Sigmoid colon (tissue), 7 donors: ENCODE measurements around the gene LYPLAL1. TPM values are rescaled to one million over a fixed set of nuclear protein-coding genes. Genes with fewer than 3 reads are reported as not detected.
"Not testable (repeated sequence)": the region's sequence is repeated elsewhere in the genome, so short reads cannot be mapped to it uniquely, and the experiment has no call there.

Source experiments
- DNase-seq: peaks from one replicate; pipeline ENCODE4 v3.0.0-alpha.2; 2019
- H3K27ac ChIP-seq, 4 donors: fragments of 200-600 bp; sonication (generic); one replicate each; pipeline ENCODE4 v1.5.1; 2016 to 2019; ENCODE audit warnings: mild to moderate bottlenecking in 1 of 4
- H3K27me3 ChIP-seq, 3 donors: fragments of 200-600 bp; sonication (generic); one replicate each; pipeline ENCODE4 v1.5.1; 2019; ENCODE audit warnings: mild to moderate bottlenecking in 1 of 3
- H3K36me3 ChIP-seq, 4 donors: fragments of 200-600 bp; sonication (generic); one replicate each; pipeline ENCODE4 v1.5.1; 2016 to 2019
- H3K4me1 ChIP-seq, 4 donors: fragments of 200-600 bp; sonication (generic); one replicate each; pipeline ENCODE4 v1.5.1; 2017 to 2019
- H3K4me3 ChIP-seq, 4 donors: fragments of 200-600 bp; sonication (generic); one replicate each; pipeline ENCODE4 v1.5.1; 2017 to 2019; ENCODE audit warnings: mild to moderate bottlenecking in 2 of 4, moderate library complexity in 1 of 4
- H3K9me3 ChIP-seq, 4 donors: fragments of 200-600 bp in 3 of 4; sonication (generic) in 3 of 4; one replicate each; pipeline versions ENCODE4 v1.5.1 to v1.6.1; 2013 to 2019
- CTCF ChIP-seq, 4 experiments: fragments of 450-650 bp in 3 of 4; fragments of 200-600 bp in 1 of 4; IDR thresholded peaks; one replicate each; pipeline ENCODE4 v1.5.1; 2016 to 2019; ENCODE audit warnings: antibody characterized with exemption in 4 of 4, mild to moderate bottlenecking in 3 of 4, moderate library complexity in 2 of 4
- EP300 ChIP-seq, 4 donors: sonication (generic); formaldehyde crosslinking; IDR thresholded peaks; one replicate each; pipeline ENCODE4 v1.6.1; 2017; ENCODE audit warnings: antibody characterized with exemption in 4 of 4
- POLR2A ChIP-seq, 2 donors: fragments of 450-650 bp; IDR thresholded peaks; one replicate each; pipeline ENCODE4 v1.6.1; 2016; ENCODE audit warnings: antibody characterized with exemption in 2 of 2, mild to moderate bottlenecking in 2 of 2, moderate library complexity in 2 of 2
- POLR2AphosphoS5 ChIP-seq, 4 donors: sonication (generic); formaldehyde crosslinking; IDR thresholded peaks; one replicate each; pipeline ENCODE4 v1.6.1; 2017; ENCODE audit warnings: antibody characterized with exemption in 4 of 4
- WGBS, 2 donors: extraction: QIAGEN DNeasy Blood & Tissue Kit; methylation state at CpG; one replicate each; pipeline ENCODE4 v1.1.7; 2013; 5-methylcytosine and 5-hydroxymethylcytosine counted together
- intact Hi-C: fragments of 100-400 bp; cut with DNase I; formaldehyde crosslinking; loops from one replicate; pipeline ENCODE4 v1.15.1; 2023
- polyA plus RNA-seq, 3 donors: library from polyadenylated mRNA; stranded (reverse); fragments of 200-250 nt; gene quantifications; one replicate each; pipeline ENCODE4 v1.2.3, GENCODE V29; 2013
- total RNA-seq, 4 donors: library from RNA; depleted of rRNA; stranded (reverse); fragments of >200 nt; gene quantifications; one replicate each; pipeline ENCODE4 v1.1.0, GENCODE V29; 2016
- donor health status: healthy with polysubstance abuse.
- donor health status: Bipolar disorder and iron deficiency.
- donor health status: healthy.

LYPLAL1 gene
- total and polyA plus RNA-seq, 7 donors: 11.8 to 36.0 (median 23.4) TPM

DNA sequence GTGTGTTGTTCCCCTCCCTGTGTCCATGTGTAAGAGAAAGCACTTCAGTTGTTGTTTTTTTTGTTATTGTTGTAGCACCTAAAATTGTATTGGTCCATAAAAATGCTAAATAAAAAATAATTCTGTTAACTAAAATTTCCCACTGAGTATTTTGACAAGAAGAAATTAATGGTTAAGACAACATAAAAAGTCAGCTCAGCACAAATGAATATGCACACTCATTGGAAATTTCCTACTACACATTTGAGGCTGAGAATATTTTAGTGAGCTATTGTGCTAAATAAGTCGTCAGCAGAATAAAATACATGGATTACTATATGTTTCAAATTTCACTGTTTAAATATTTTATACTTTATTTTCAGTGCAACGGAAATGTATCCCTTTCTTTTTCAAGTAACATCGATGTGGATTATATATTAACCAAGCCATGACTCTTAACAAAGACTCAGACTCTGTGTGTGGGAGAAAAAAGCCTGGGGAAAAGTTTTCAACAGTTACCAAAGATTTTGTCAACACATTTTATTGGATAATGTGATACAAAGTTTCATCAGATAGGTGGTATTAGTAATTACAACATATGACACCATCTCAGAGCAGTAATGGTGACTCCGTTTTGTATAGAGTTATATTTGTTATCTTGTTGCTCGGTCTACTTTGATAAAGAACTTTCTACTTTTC is 63.4 kb downstream of the LYPLAL1 start:
- H3K4me1 ChIP-seq: no peaks in the 10 kb centered on the region
- DNase-seq: no peak
- H3K9me3 ChIP-seq: no peaks in the 10 kb centered on the region
- no peaks in the 10 kb centered on the region for H3K36me3 ChIP-seq
- TF ChIP-seq POLR2A (IDR thresholded peaks at IDR 0.05) (no peak), POLR2AphosphoS5 (IDR thresholded peaks at IDR 0.05) (no peak), CTCF (IDR thresholded peaks at IDR 0.05) (no peak)
- H3K27me3 ChIP-seq: no peaks in the 10 kb centered on the region
- intact Hi-C loops: no loop called here
- no peak overlapping the region for H3K4me3 ChIP-seq
- H3K27ac ChIP-seq: no peak overlapping the region
- WGBS, 2 donors: 45 to 82% methylated on average over 5 of the region's 5 CpGs

DNA sequence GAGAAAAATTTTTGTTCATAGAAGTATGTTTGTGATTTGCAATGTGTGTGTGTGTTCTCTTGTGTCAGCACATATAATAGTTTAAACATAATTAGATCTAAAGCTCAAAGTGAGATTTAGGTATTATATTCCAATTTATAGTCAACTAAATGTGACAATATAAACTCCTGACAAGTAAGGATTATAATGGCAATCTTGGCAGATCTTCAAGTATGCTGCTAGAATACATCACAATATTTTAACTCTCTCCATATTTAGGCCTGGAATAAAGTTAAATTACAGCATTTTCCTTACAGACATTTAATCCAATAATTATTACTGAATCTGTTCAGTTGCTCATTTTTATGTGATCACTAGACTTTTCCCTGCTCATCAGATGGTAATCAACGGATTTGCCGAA is 65.8 kb downstream of the LYPLAL1 start:
- Histone ChIP-seq H3K9me3 (no peaks in the 10 kb centered on the region), H3K4me1 (no peaks in the 10 kb centered on the region), H3K27ac (no peak overlapping the region), H3K27me3 (no peaks in the 10 kb centered on the region), H3K36me3 (no peaks in the 10 kb centered on the region), H3K4me3 (no peak overlapping the region)
- 93 to 98% methylated on average over 2 of the region's 2 CpGs for WGBS, 2 donors
- DNase-seq: no peak
- TF ChIP-seq POLR2AphosphoS5 (IDR thresholded peaks at IDR 0.05): no peak
- TF ChIP-seq POLR2A (IDR thresholded peaks at IDR 0.05): no peak
- no peak for TF ChIP-seq CTCF (IDR thresholded peaks at IDR 0.05)
- no peak for TF ChIP-seq EP300 (IDR thresholded peaks at IDR 0.05)
- intact Hi-C loops: no loop called here

DNA sequence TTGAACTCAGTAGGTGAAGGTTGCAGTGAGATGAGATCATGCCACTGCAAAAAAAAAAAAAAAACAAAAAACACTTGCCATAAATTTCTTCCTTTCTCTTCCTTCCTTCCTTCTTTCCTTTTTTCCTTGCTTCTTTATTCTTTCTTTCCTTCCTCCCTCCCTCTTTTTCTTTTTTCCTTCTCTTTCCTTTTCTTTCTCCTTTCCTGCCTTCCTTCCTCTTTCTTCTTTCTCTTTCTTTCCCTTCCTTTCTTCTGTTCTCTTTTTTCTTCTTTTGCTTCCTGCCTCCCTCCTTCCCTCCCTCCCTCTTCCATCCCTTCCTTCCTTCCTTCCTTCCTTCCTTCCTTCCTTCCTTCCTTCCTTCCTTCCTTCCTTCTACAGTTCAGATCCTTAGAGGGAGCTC is 71.2 kb downstream of the LYPLAL1 start:
- DNase-seq: no peak
- Histone ChIP-seq H3K27ac (no peak overlapping the region), H3K4me1 (no peaks in the 10 kb centered on the region), H3K27me3 (no peaks in the 10 kb centered on the region), H3K4me3 (no peak overlapping the region), H3K9me3 (no peaks in the 10 kb centered on the region), H3K36me3 (no peaks in the 10 kb centered on the region)
- TF ChIP-seq POLR2A (IDR thresholded peaks at IDR 0.05) (no peak), CTCF (IDR thresholded peaks at IDR 0.05) (no peak), EP300 (IDR thresholded peaks at IDR 0.05) (no peak), POLR2AphosphoS5 (IDR thresholded peaks at IDR 0.05) (no peak)
- intact Hi-C loops: no loop called here

DNA sequence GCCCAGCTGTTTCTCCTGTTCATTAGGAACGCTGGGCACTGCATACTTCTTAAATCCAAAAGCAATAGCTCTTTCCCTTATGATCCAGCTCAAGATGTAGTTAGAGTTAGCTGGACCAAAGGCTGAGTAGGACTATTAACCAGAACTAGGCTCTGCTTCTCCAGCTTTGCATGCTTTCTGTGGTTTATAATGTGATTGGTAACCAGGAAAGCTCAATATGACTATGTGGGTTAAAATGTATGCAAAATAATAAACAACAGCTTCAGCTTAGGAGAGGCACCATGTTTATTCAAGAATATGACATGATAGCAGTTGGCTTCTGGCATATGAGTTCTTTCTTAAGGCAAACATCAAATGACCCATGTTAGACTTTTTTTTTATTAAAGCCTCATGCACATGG is 73.8 kb downstream of the LYPLAL1 start:
- TF ChIP-seq EP300 (IDR thresholded peaks at IDR 0.05): no peak
- TF ChIP-seq POLR2A (IDR thresholded peaks at IDR 0.05): no peak
- TF ChIP-seq CTCF (IDR thresholded peaks at IDR 0.05): no peak
- no peak for TF ChIP-seq POLR2AphosphoS5 (IDR thresholded peaks at IDR 0.05)
- H3K36me3 ChIP-seq: no peaks in the 10 kb centered on the region
- no peak overlapping the region for H3K4me3 ChIP-seq
- H3K27me3 ChIP-seq: no peaks in the 10 kb centered on the region
- no peak overlapping the region for H3K27ac ChIP-seq
- no peaks in the 10 kb centered on the region for H3K4me1 ChIP-seq
- DNase-seq: no peak
- intact Hi-C loops: no loop called here
- 60 to 68% methylated on average over 1 of the region's 1 CpG for WGBS, 2 donors
- no peaks in the 10 kb centered on the region for H3K9me3 ChIP-seq

DNA sequence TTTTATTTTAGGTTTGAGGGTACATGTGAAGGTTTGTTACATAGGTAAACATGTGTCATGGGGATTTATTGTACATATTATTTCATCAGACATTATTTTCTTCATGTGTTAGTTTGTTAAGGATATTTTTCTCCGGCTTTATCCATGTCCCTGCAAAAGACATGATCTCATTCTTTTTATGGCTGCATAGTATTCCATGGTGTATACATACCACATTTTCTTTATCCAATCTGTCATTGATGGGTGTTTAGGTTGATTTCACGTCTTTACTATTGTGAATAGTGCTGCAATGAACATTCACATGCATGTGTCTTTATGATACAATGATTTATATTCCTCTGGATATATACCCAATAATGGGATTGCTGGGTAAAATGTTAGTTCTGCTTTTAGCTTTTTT is 76.8 kb downstream of the LYPLAL1 start:
- DNase-seq, H3K36me3 ChIP-seq, H3K4me1 ChIP-seq, H3K9me3 ChIP-seq, H3K27me3 ChIP-seq, H3K27ac ChIP-seq, H3K4me3 ChIP-seq, intact Hi-C loops: not testable (repeated sequence)
- WGBS, 2 donors: 91 to 92% methylated on average over 2 of the region's 2 CpGs
